ENCODE results near the gene SLC38A9. TPM values are rescaled to one million over a fixed set of nuclear protein-coding genes. Genes with fewer than 3 reads are reported as not detected.

The SLC38A9 gene
- total RNA-seq, 1 donor from 2014 or later = 36.6 TPM

GRCh38 chr5:55599148-55600050 is 112.7 kb downstream of the SLC38A9 start:
- H3K4me1 Mint-ChIP-seq (ENCODE audit: unreplicated experiment) = peaks cover 38% of the 10 kb centered on the region
- DNase-seq (ENCODE audit: extremely low spot score, unreplicated experiment) = no peak
- H3K36me3 Mint-ChIP-seq = no peaks in the 10 kb centered on the region
- H3K27ac Mint-ChIP-seq = no peak overlapping the region
- H3K27me3 Mint-ChIP-seq = no peaks in the 10 kb centered on the region
- no peaks in the 10 kb centered on the region for H3K9me3 Mint-ChIP-seq
- TF ChIP-seq CTCF (conservative IDR thresholded peaks at IDR 0.05) = no peak
- H3K4me3 Mint-ChIP-seq = no peak overlapping the region

- Mint-ChIP-seq H3K27ac (peak overlapping the region; percentile 5), H3K4me1 (ENCODE audit: unreplicated experiment) (peaks cover 29% of the 10 kb centered on the region)
Measured at GRCh38 chr5:55597014-55597981, 114.8 kb downstream of the SLC38A9 start.

GRCh38 chr5:55594671-55595070 is 117.5 kb downstream of the SLC38A9 start:
- Mint-ChIP-seq H3K27ac (no peak overlapping the region), H3K9me3 (no peaks in the 10 kb centered on the region), H3K4me1 (ENCODE audit: unreplicated experiment) (peaks cover 14% of the 10 kb centered on the region), H3K27me3 (no peaks in the 10 kb centered on the region), H3K36me3 (no peaks in the 10 kb centered on the region), H3K4me3 (no peak overlapping the region)
- TF ChIP-seq CTCF (conservative IDR thresholded peaks at IDR 0.05) = no peak
- DNase-seq (ENCODE audit: extremely low spot score, unreplicated experiment) = no peak

More at GRCh38 chr5:55597014-55597981, 114.8 kb downstream of the SLC38A9 start:
- Mint-ChIP-seq H3K27me3 (no peaks in the 10 kb centered on the region), H3K9me3 (no peaks in the 10 kb centered on the region), H3K4me3 (no peak overlapping the region), H3K36me3 (no peaks in the 10 kb centered on the region)
- TF ChIP-seq CTCF (conservative IDR thresholded peaks at IDR 0.05) = no peak
- no peak for DNase-seq (ENCODE audit: extremely low spot score, unreplicated experiment)

GRCh38 chr5:55593115-55593472 is 119.0 kb downstream of the SLC38A9 start:
- Mint-ChIP-seq H3K36me3 (no peaks in the 10 kb centered on the region), H3K4me3 (no peak overlapping the region), H3K9me3 (no peaks in the 10 kb centered on the region), H3K27me3 (no peaks in the 10 kb centered on the region), H3K4me1 (ENCODE audit: unreplicated experiment) (peaks cover 14% of the 10 kb centered on the region), H3K27ac (no peak overlapping the region)
- no peak for TF ChIP-seq CTCF (conservative IDR thresholded peaks at IDR 0.05)
- no peak for DNase-seq (ENCODE audit: extremely low spot score, unreplicated experiment)

GRCh38 chr5:55592388-55593114 is 119.6 kb downstream of the SLC38A9 start:
- H3K36me3 Mint-ChIP-seq = no peaks in the 10 kb centered on the region
- TF ChIP-seq CTCF (conservative IDR thresholded peaks at IDR 0.05) = no peak
- peaks cover 14% of the 10 kb centered on the region for H3K4me1 Mint-ChIP-seq (ENCODE audit: unreplicated experiment)
- no peaks in the 10 kb centered on the region for H3K9me3 Mint-ChIP-seq
- DNase-seq (ENCODE audit: extremely low spot score, unreplicated experiment) = no peak
- H3K27me3 Mint-ChIP-seq = no peaks in the 10 kb centered on the region
- no peak overlapping the region for H3K4me3 Mint-ChIP-seq
- H3K27ac Mint-ChIP-seq = no peak overlapping the region

All from type B pancreatic cell (in vitro differentiated cells).